A673 (cell line): ENCODE results near the gene VWA5B1. TPM values are rescaled to one million over a fixed set of nuclear protein-coding genes. Genes with fewer than 3 reads are reported as not detected.
A peak's percentile ranks its signal among the peaks of the same experiment; 100 is the strongest.

Experiments used
- Bru-seq: library from RNA; stranded (reverse); fragments of 400-500 nt; gene quantifications from one replicate; lab custom pipeline; 2021; lab: Mats Ljungman, UMichigan
- BruChase-seq, 2 experiments: library from RNA; stranded (reverse); fragments of 400-500 nt; gene quantifications; one replicate each; lab custom pipeline; 2021; lab: Mats Ljungman, UMichigan
- BruUV-seq: library from RNA; stranded (reverse); fragments of 400-500 nt; replicated peaks from 2 replicates; lab custom pipeline; 2021; lab: Mats Ljungman, UMichigan
- CTCF ChIA-PET: fragments of 300-600 bp; sonication (Branson Sonifier 250); formaldehyde crosslinking; loops from one replicate; lab custom pipeline; 2022; ENCODE audit warnings: antibody characterized with exemption; lab: Charles Lee
- POLR2A ChIA-PET: fragments of 300-600 bp; sonication (Branson Sonifier 250); formaldehyde crosslinking; loops from one replicate; lab custom pipeline; 2022; ENCODE audit warnings: antibody characterized with exemption; ENCODE audit not compliant: low non-redundant PET; lab: Charles Lee
- DNase-seq: peaks from one replicate; pipeline ENCODE4 v3.0.0-alpha.2; 2015; ENCODE audit warnings: low spot score
- H3K27ac ChIP-seq: fragments of 200-600 bp; sonication (generic); 2 replicates; pipeline ENCODE4 v1.5.1; 2016; ENCODE audit warnings: mixed run types, low read depth, mild to moderate bottlenecking, mixed read lengths, antibody characterized with exemption, low read length; ENCODE audit not compliant: poor library complexity, severe bottlenecking
- H3K27me3 ChIP-seq: fragments of 200-600 bp; sonication (generic); replicated peaks from 2 replicates; pipeline ENCODE4 v1.6.1; 2017; ENCODE audit warnings: mixed run types, low read depth, mild to moderate bottlenecking, mixed read lengths, antibody characterized with exemption, low read length; ENCODE audit not compliant: insufficient read depth, poor library complexity
- H3K36me3 ChIP-seq: fragments of 200-600 bp; sonication (generic); 2 replicates; pipeline ENCODE4 v1.6.1; 2016; ENCODE audit warnings: mixed run types, mild to moderate bottlenecking, mixed read lengths, antibody characterized with exemption, low read length; ENCODE audit not compliant: insufficient read depth, poor library complexity, severe bottlenecking
- H3K4me1 ChIP-seq: fragments of 200-600 bp; sonication (generic); 2 replicates; pipeline ENCODE4 v1.6.1; 2017; ENCODE audit warnings: mixed run types, mild to moderate bottlenecking, mixed read lengths, antibody characterized with exemption, low read length; ENCODE audit not compliant: insufficient read depth, poor library complexity, severe bottlenecking
- H3K4me3 ChIP-seq: fragments of 200-600 bp; sonication (generic); 2 replicates; pipeline ENCODE4 v1.5.1; 2016; ENCODE audit warnings: low read depth, mixed run types, mild to moderate bottlenecking, mixed read lengths, low read length; ENCODE audit not compliant: poor library complexity, severe bottlenecking
- H3K9me3 ChIP-seq: fragments of 200-600 bp; sonication (generic); 2 replicates; pipeline ENCODE4 v1.6.1; 2016; ENCODE audit warnings: mixed run types, low read depth, mild to moderate bottlenecking, mixed read lengths, antibody characterized with exemption, low read length; ENCODE audit not compliant: poor library complexity, severe bottlenecking
- CTCF ChIP-seq: fragments of 300-800, 200-600 bp; sonication (generic); conservative IDR thresholded peaks from 2 replicates; pipeline ENCODE4 v1.5.1; 2017; ENCODE audit warnings: low read depth, mild to moderate bottlenecking, antibody characterized with exemption, low read length, moderate library complexity, mixed read lengths
- EZH2 ChIP-seq: fragments of 200-600 bp; sonication (generic); IDR thresholded peaks from 2 replicates; pipeline ENCODE4 v1.6.1; 2017; ENCODE audit warnings: borderline replicate concordance, low read depth, mild to moderate bottlenecking, mixed read lengths, antibody characterized with exemption, low read length; ENCODE audit not compliant: poor library complexity, severe bottlenecking
- intact Hi-C: fragments of 100-400 bp; cut with micrococcal nuclease; formaldehyde crosslinking; loops from one replicate; pipeline ENCODE4 v1.10.0; 2022; ENCODE audit not compliant: unreplicated experiment
- long read RNA-seq: library from polyadenylated mRNA; stranded (forward); transcript quantifications from one replicate; pipeline ENCODE4 v2.0.0, GENCODE V29; 2022
- total RNA-seq: library from RNA; stranded (reverse); gene quantifications from 2 replicates; pipeline ENCODE4 v1.2.3, GENCODE V29; 2021

VWA5B1 gene
- not detected in 2 replicates for total RNA-seq
- not detected for Bru-seq, nascent RNA
- BruChase-seq, experiment 1, labeled RNA remaining after a 2-hour chase: not detected
- not detected for BruChase-seq, experiment 2, labeled RNA remaining after a 6-hour chase
- long read RNA-seq: 0 reads

GRCh38 chr1:20290624-20291597 is at the start of gene VWA5B1:
Gene VWA5B1, plus strand, starts transcription at chr1:20290875. Its CDS starts 19,727 bp downstream, at chr1:20310602.
- peak; percentile 37 for DNase-seq
- TF ChIP-seq CTCF: no peak
- TF ChIP-seq EZH2: no peak
- intact Hi-C loops: no loop called here
- ChIA-PET POLR2A (interaction anchor here (0.5 kb wide), 1 partner anchor 10 kb away, joined by 3 read pairs; no protein-coding TSS in a partner anchor), CTCF (interaction anchor here (0.8 kb wide), 1 partner anchor 71 kb away, joined by 3 read pairs; no protein-coding TSS in a partner anchor)
- H3K27me3 ChIP-seq: peaks cover 57% of the 10 kb centered on the region
- no peaks in the 10 kb centered on the region for H3K4me1 ChIP-seq
- no peaks in the 10 kb centered on the region for H3K36me3 ChIP-seq
- H3K4me3 ChIP-seq: no peak within 1 kb of the TSS
- no peak within 1 kb of the TSS for H3K27ac ChIP-seq
- no TSS peak for BruUV-seq
- H3K9me3 ChIP-seq: no peaks in the 10 kb centered on the region

GRCh38 chr1:20242890-20243479 is 47.7 kb upstream of the VWA5B1 start:
- Histone ChIP-seq H3K27ac (no peak overlapping the region), H3K4me1 (no peaks in the 10 kb centered on the region), H3K36me3 (no peaks in the 10 kb centered on the region), H3K9me3 (no peaks in the 10 kb centered on the region), H3K4me3 (no peak overlapping the region), H3K27me3 (peaks cover 57% of the 10 kb centered on the region)
- POLR2A ChIA-PET: no interaction called here
- BruUV-seq: no TSS peak
- TF ChIP-seq CTCF (peak; percentile 27; the same call in 1 of the 2 replicates), EZH2 (no peak)
- intact Hi-C loops: no loop called here
- CTCF ChIA-PET: no interaction called here
- DNase-seq: no peak

- CTCF ChIA-PET: no interaction called here
- Histone ChIP-seq H3K4me3 (no peak overlapping the region), H3K27ac (no peak overlapping the region), H3K27me3 (peaks cover 35% of the 10 kb centered on the region), H3K9me3 (no peaks in the 10 kb centered on the region), H3K4me1 (no peaks in the 10 kb centered on the region), H3K36me3 (no peaks in the 10 kb centered on the region)
- no peak for DNase-seq
- intact Hi-C loops: no loop called here
- TF ChIP-seq CTCF (no peak), EZH2 (no peak)
- no TSS peak for BruUV-seq
- POLR2A ChIA-PET: no interaction called here
Observed at GRCh38 chr1:20248971-20249612, 41.6 kb upstream of the VWA5B1 start.
